OCI-LY3 (cell line): ENCODE results near the gene TXN2.

Source experiments
- EZH2phosphoT487 ChIP-seq: fragments of 200-600 bp; shearing (Covaris generic); IDR thresholded peaks from 2 replicates; pipeline ENCODE4 v1.6.1; 2018; ENCODE audit warnings: antibody characterized with exemption, mixed run types, low read depth
- TF ChIP-seq, protein P1 (sequence below): fragments of 200-600, 300-600 bp; sonication (generic); IDR thresholded peaks from 2 replicates; pipeline ENCODE4 v1.5.1; 2014; ENCODE audit warnings: antibody characterized with exemption, low read length, low read depth

- TF ChIP-seq, protein P1, sequence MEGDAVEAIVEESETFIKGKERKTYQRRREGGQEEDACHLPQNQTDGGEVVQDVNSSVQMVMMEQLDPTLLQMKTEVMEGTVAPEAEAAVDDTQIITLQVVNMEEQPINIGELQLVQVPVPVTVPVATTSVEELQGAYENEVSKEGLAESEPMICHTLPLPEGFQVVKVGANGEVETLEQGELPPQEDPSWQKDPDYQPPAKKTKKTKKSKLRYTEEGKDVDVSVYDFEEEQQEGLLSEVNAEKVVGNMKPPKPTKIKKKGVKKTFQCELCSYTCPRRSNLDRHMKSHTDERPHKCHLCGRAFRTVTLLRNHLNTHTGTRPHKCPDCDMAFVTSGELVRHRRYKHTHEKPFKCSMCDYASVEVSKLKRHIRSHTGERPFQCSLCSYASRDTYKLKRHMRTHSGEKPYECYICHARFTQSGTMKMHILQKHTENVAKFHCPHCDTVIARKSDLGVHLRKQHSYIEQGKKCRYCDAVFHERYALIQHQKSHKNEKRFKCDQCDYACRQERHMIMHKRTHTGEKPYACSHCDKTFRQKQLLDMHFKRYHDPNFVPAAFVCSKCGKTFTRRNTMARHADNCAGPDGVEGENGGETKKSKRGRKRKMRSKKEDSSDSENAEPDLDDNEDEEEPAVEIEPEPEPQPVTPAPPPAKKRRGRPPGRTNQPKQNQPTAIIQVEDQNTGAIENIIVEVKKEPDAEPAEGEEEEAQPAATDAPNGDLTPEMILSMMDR, result peak; percentile 42
- no peak for TF ChIP-seq EZH2phosphoT487
Observed at GRCh38 chr22:36486619-36487384, 5.4 kb upstream of the TXN2 start.
